HEK293T (cell line): Measurements from ENCODE around the gene NEDD9.

ENCODE experiments used
- ELF4 ChIP-seq: fragments of 450-650 bp; IDR thresholded peaks from 2 replicates; pipeline ENCODE4 v1.6.1; 2017; ENCODE audit warnings: antibody characterized with exemption
- FOXA1 ChIP-seq: fragments of 450-650 bp; IDR thresholded peaks from 2 replicates; pipeline ENCODE4 v1.6.1; 2016; ENCODE audit warnings: mild to moderate bottlenecking

GRCh38 chr6:11272491-11273192, 40.2 kb upstream of the NEDD9 start:
- TF ChIP-seq FOXA1 (no peak), ELF4 (no peak)
